Measurements from ENCODE around the gene OR7G1.

DNA sequence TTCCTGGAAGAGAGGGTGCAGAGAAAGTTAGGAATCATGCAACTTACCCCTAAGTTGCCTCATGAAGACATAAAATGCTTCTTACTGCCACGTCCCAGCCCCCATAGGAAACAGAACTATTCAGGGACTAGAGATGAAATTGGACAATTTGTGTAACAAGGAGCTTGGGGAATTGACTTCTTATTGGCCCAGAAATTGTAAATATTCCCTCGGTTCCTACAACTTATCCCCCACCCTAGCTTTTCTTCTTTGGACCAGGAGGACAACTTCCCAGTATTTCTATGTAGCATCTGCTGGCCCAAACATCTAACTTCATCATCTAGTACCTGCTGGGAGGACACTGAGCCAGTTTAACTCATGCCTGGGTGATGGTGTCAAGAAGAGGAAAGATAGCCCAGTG is 28.8 kb downstream of the OR7G1 start, which contains the start of gene OR1M1:
- TF ChIP-seq CTCF (IDR thresholded peaks at IDR 0.05) (no peak), ZFX (IDR thresholded peaks at IDR 0.05; ENCODE audit: borderline replicate concordance) (no peak)

Measured in 22Rv1 (cell line).